ENCODE measurements around the gene PPP2R5C.

The PPP2R5C gene

DNA sequence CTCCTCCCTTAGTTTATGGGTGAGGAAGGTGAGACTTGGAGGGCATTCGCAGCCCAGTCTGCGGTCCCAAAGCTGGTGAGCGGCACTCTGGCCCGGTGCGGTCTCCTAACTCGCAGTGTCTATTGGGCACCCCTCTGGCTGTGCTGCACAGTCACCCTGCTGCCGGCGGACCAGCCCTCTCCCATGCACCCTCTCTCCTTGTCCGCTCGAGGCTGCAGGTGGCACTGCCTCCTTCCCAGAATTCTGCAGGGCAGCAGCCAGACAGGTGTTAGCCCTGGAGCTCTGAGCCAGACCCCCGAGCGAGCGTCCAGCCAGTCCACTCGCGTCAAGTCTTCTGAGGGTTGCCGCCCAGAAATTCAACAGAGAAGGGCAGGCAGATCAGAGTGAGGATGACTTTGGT lies 146.1 kb downstream of the PPP2R5C start:
- no peak overlapping the region for H3K27ac ChIP-seq (ENCODE audit: low read depth, low read length)
- no peaks in the 10 kb centered on the region for H3K9me3 ChIP-seq (ENCODE audit: low read length)
- H3K4me3 ChIP-seq (ENCODE audit: low read depth in 1 of 2, low read length in 2 of 2), result no peak overlapping the region
- no peaks in the 10 kb centered on the region for H3K4me1 ChIP-seq (ENCODE audit: insufficient read depth, low read length)
- H3K27me3 ChIP-seq (ENCODE audit: control insufficient read depth in 1 of 2, insufficient read depth in 2 of 2, low read length in 2 of 2), result no peaks in the 10 kb centered on the region
- no peak overlapping the region for H3K9ac ChIP-seq (ENCODE audit: low read length)
- H3K36me3 ChIP-seq (ENCODE audit: insufficient read depth, low read length), result peaks cover 66% of the 10 kb centered on the region

DNA sequence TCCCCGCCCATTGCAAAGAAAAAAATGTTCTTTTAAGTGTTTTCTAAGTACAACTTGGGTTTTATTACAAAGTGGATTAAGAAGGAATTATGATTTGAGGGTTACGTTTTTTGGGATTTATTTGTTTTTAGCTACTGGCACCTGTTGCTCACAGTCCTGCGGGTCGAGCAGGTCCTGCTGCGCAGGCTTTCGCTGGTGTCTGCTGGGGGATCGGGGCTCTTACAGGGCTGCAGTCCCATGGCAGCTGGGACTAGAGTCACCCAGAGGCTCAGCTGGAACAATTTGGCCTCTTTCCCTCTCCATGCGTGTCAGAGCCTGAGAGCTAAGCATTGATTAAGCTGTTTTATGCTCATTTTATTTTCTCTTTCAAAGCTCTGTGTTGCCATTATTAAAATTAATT lies 147.3 kb downstream of the PPP2R5C start:
- Histone ChIP-seq H3K27ac (ENCODE audit: low read depth, low read length) (no peak overlapping the region), H3K27me3 (ENCODE audit: control insufficient read depth in 1 of 2, insufficient read depth in 2 of 2, low read length in 2 of 2) (no peaks in the 10 kb centered on the region), H3K4me3 (ENCODE audit: low read depth in 1 of 2, low read length in 2 of 2) (no peak overlapping the region), H3K9ac (ENCODE audit: low read length) (no peak overlapping the region), H3K4me1 (ENCODE audit: insufficient read depth, low read length) (no peaks in the 10 kb centered on the region), H3K36me3 (ENCODE audit: insufficient read depth, low read length) (peaks cover 68% of the 10 kb centered on the region), H3K9me3 (ENCODE audit: low read length) (no peaks in the 10 kb centered on the region)

DNA sequence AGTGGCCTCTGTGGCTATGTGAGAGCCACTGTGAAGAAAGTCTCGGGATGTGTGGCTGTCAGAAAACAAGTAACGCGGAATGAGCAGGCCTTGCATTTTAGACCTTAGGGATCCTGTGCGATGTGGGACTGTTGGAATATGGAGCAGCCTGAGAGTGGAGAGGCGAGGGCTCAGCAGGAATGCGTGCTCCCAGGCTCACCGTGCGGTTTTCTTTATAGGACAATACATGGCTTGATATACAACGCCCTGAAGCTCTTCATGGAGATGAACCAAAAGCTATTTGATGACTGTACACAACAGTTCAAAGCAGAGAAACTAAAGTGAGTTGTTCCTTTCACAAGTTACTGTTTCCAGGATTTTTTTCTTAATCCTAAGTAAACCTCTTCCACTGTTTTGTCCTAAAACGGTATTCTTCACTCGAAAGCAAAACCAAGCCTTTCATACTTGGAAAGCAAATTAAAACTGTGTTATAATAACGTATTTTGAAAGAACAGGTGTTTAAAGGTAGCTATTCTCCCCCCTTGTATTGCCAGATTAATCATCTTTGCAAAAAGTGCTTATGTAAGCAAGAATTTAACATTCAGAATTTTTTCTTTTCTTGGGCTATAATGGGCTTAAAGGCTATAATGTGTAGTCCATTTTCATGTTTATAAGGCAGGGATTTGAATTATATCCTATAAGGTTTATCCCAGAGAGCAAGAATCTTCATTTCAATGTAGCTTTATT lies 148.0 kb downstream of the PPP2R5C start:
- no peak overlapping the region for H3K9ac ChIP-seq (ENCODE audit: low read length)
- H3K4me3 ChIP-seq (ENCODE audit: low read depth in 1 of 2, low read length in 2 of 2), result no peak overlapping the region
- peaks cover 72% of the 10 kb centered on the region for H3K36me3 ChIP-seq (ENCODE audit: insufficient read depth, low read length)
- no peaks in the 10 kb centered on the region for H3K4me1 ChIP-seq (ENCODE audit: insufficient read depth, low read length)
- no peaks in the 10 kb centered on the region for H3K9me3 ChIP-seq (ENCODE audit: low read length)
- no peaks in the 10 kb centered on the region for H3K27me3 ChIP-seq (ENCODE audit: control insufficient read depth in 1 of 2, insufficient read depth in 2 of 2, low read length in 2 of 2)
- H3K27ac ChIP-seq (ENCODE audit: low read depth, low read length), result no peak overlapping the region

DNA sequence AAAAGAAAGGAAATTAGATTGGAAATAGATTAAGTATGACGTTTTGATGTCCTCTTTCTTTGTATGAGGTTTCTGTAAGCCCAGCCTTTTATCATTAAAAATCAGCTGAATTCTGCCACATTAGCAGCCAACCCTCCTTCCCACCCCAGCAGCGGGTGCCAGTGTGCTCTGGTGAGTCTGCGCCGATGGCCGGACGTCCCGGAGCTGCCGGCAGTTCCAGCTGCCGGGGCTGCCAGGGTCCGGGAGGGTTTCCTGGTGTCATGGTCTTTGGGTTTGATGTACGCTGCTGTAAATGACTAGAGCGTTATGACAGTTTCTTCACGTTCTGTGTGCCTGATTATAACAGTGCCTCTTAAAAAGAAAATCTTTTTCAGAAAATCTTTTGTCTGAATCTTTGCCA lies 151.3 kb downstream of the PPP2R5C start:
- Histone ChIP-seq H3K27me3 (ENCODE audit: control insufficient read depth in 1 of 2, insufficient read depth in 2 of 2, low read length in 2 of 2) (no peaks in the 10 kb centered on the region), H3K4me3 (ENCODE audit: low read depth in 1 of 2, low read length in 2 of 2) (no peak overlapping the region), H3K27ac (ENCODE audit: low read depth, low read length) (no peak overlapping the region), H3K9me3 (ENCODE audit: low read length) (no peaks in the 10 kb centered on the region), H3K4me1 (ENCODE audit: insufficient read depth, low read length) (peaks cover 4% of the 10 kb centered on the region), H3K36me3 (ENCODE audit: insufficient read depth, low read length) (peaks cover 47% of the 10 kb centered on the region), H3K9ac (ENCODE audit: low read length) (no peak overlapping the region)

DNA sequence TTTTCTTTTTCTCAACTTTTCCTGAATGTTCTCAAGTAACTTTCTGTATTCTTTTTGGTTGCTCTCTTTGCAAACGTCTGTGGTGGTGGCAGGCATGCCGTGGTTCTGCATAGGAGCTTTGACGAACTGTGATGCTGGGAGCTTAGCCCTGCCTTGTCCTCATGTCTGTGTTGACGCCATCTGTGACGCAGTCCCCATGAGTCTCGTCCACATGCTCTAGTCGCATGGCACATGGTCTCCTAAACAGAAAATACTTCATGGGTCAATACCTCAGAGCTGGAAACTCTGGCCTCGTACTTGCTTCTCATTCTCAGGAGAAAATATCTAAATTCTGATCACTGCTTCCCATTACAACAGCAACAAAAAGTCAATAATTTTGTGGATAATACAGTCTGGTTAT lies 152.6 kb downstream of the PPP2R5C start:
- H3K9me3 ChIP-seq (ENCODE audit: low read length), result no peaks in the 10 kb centered on the region
- no peaks in the 10 kb centered on the region for H3K27me3 ChIP-seq (ENCODE audit: control insufficient read depth in 1 of 2, insufficient read depth in 2 of 2, low read length in 2 of 2)
- H3K36me3 ChIP-seq (ENCODE audit: insufficient read depth, low read length), result peaks cover 42% of the 10 kb centered on the region
- no peak overlapping the region for H3K4me3 ChIP-seq (ENCODE audit: low read depth in 1 of 2, low read length in 2 of 2)
- H3K27ac ChIP-seq (ENCODE audit: low read depth, low read length), result no peak overlapping the region
- H3K9ac ChIP-seq (ENCODE audit: low read length), result no peak overlapping the region
- H3K4me1 ChIP-seq (ENCODE audit: insufficient read depth, low read length), result peaks cover 4% of the 10 kb centered on the region

DNA sequence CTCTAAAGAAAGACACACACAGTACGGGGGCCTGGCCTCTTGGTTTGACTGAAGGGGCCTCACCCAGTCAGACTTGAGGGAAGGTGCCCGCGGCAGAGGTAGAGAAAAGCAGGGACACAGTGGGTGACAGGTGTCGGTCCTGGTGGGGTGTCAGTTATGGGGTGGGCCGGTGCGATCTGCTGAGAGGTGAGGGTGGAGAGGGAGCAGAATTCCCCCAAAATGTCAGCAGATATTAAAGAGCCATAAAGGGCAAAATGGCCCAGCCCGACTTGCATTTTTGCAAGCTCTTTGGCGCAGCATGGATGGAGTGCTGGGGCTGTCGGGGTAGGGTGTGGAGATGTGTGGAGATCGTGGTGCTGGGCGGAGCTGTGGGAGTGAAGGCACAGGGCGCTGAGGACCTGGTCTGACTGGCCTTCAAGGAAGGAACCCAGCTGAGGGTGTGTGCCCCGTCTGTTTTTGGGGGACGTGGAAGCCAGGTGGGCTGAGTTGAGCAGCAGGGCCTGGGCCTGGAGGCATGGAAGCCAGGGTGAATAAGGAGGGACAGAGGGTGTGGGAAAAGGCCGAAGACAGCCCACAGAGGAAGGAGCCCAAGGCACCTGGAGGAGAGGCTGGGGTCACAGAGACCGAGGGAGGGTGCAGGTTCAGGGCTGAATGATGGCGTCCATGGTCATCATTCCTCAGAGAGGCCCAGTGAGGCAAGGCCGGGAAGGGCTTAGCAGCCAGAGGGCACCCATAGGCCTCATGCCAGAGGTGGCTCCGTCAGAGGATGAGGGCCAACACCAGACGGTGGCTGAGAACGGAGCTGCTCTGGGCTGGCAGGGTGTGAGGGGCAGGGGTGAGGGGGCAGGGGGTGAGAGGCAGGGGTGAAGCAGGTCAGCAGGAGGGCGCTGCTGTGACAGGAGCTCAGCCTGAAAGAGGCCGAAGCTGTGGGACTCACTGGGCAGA lies 154.6 kb downstream of the PPP2R5C start:
- H3K9ac ChIP-seq (ENCODE audit: low read length), result no peak overlapping the region
- H3K27ac ChIP-seq (ENCODE audit: low read depth, low read length), result no peak overlapping the region
- peaks cover 36% of the 10 kb centered on the region for H3K36me3 ChIP-seq (ENCODE audit: insufficient read depth, low read length)

DNA sequence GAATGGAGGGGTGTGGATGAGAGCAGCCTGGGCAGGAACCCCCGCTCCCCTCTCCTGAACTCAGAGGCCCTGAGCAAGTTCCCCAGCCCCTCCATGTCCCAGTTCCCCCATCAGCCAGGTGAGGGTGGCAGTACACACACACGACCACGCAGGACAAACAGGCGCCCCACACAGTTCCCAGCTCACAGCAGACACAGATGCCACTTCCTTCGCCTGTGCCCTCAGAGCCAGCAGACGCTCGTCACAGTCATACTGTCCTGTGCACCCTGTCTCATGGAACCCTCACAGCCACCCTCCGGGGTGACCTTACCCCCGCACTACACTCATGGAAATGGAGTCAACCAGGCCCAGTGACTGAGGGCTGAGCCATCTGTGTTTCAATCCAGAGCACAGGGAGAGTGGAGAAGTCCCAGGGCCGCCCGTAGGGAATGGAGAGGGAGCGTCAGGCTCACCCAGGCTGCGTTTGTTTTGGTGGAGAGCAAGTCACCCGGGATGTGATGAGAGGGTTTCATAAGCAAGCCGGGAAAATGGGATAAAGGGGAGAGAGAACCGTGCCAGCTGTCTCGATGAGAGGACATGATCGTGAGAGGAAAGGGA lies 155.4 kb downstream of the PPP2R5C start:
- H3K36me3 ChIP-seq (ENCODE audit: insufficient read depth, low read length), result peaks cover 36% of the 10 kb centered on the region
- H3K9ac ChIP-seq (ENCODE audit: low read length), result no peak overlapping the region
- no peak overlapping the region for H3K27ac ChIP-seq (ENCODE audit: low read depth, low read length)
- H3K27me3 ChIP-seq (ENCODE audit: control insufficient read depth in 1 of 2, insufficient read depth in 2 of 2, low read length in 2 of 2), result no peaks in the 10 kb centered on the region
- no peaks in the 10 kb centered on the region for H3K9me3 ChIP-seq (ENCODE audit: low read length)
- no peak overlapping the region for H3K4me3 ChIP-seq (ENCODE audit: low read depth in 1 of 2, low read length in 2 of 2)
- peaks cover 4% of the 10 kb centered on the region for H3K4me1 ChIP-seq (ENCODE audit: insufficient read depth, low read length)

More for the DNA sequence above, 154.6 kb downstream of the PPP2R5C start:
- Histone ChIP-seq H3K4me3 (ENCODE audit: low read depth in 1 of 2, low read length in 2 of 2) (no peak overlapping the region), H3K27me3 (ENCODE audit: control insufficient read depth in 1 of 2, insufficient read depth in 2 of 2, low read length in 2 of 2) (no peaks in the 10 kb centered on the region), H3K9me3 (ENCODE audit: low read length) (no peaks in the 10 kb centered on the region), H3K4me1 (ENCODE audit: insufficient read depth, low read length) (peaks cover 4% of the 10 kb centered on the region)

DNA sequence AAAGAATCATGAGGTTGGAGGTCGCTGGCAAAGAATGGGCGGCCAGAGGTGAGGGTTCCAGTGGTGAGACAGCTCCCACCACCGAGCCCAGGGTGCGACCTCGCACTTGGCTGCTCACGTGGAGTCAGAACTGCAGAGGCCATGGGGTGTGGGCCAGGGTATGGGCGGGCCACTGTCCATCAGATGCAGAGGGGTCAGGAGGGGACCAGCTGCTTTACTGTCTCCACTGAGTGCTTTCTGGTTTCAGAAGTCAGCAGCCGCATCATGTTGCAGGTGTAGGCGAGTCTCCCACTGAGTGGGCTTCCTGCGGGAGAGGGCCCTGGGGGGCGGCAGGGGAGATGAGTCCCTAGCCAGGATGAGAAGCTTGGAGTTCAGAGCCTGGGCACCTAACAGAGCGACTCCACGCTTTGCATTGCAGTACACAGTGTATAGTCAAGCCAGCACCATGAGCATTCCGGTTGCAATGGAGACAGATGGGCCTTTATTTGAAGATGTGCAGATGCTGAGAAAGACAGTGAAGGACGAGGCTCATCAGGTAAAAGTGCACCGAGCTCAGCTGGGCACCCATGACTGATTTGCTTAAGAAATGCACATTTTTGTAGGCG lies 156.0 kb downstream of the PPP2R5C start:
- Histone ChIP-seq H3K36me3 (ENCODE audit: insufficient read depth, low read length) (peaks cover 32% of the 10 kb centered on the region), H3K27me3 (ENCODE audit: control insufficient read depth in 1 of 2, insufficient read depth in 2 of 2, low read length in 2 of 2) (no peaks in the 10 kb centered on the region), H3K9me3 (ENCODE audit: low read length) (no peaks in the 10 kb centered on the region), H3K4me1 (ENCODE audit: insufficient read depth, low read length) (peaks cover 4% of the 10 kb centered on the region), H3K27ac (ENCODE audit: low read depth, low read length) (no peak overlapping the region), H3K4me3 (ENCODE audit: low read depth in 1 of 2, low read length in 2 of 2) (no peak overlapping the region), H3K9ac (ENCODE audit: low read length) (no peak overlapping the region)

DNA sequence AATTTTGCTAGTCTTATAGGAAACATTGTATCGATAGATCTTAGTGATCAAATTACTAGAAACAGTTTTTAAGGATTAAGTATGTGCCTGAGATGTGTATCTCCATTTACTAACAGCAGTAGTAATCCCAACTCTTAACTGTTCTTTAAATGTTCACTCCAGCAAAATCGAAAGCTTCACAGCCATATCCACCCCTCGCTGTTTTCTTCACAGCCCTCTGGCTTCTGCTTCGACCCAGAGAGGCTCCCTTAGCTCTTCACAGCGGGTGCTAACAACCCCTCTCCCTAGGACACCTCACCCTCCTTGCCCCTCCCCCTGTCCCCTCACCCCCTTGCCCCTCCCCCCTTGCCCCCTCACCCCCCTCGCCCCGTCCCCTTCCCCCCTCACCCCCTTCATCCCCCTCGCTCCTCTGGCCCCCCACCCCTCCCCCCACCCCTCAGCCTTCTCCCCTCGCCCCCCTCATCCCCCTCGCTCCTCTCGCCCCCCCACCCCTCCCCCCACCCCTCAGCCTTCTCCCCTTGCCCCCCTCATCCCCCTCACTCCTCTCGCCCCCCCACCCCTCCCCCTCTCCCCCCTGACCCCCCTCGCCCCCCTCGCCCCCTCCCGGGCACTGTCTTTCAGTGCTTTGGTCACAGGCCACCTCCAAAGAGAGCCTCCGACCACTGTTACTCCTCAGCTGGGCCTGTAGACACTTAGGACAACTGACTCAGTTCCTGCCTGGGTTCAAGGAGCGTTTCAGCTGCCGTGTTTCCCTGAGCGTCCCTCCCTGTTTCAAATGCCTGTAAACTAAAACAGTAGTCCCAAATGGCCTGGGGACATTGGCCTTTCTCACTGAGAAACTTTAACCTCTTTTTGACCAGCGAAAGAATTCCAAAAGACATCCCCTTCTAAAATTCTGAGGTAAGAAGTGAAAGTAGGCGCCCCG lies 156.8 kb downstream of the PPP2R5C start:
- Histone ChIP-seq H3K27me3 (ENCODE audit: control insufficient read depth in 1 of 2, insufficient read depth in 2 of 2, low read length in 2 of 2) (no peaks in the 10 kb centered on the region), H3K4me3 (ENCODE audit: low read depth in 1 of 2, low read length in 2 of 2) (no peak overlapping the region), H3K36me3 (ENCODE audit: insufficient read depth, low read length) (peaks cover 27% of the 10 kb centered on the region), H3K4me1 (ENCODE audit: insufficient read depth, low read length) (peaks cover 4% of the 10 kb centered on the region), H3K9ac (ENCODE audit: low read length) (no peak overlapping the region), H3K27ac (ENCODE audit: low read depth, low read length) (no peak overlapping the region), H3K9me3 (ENCODE audit: low read length) (no peaks in the 10 kb centered on the region)

DNA sequence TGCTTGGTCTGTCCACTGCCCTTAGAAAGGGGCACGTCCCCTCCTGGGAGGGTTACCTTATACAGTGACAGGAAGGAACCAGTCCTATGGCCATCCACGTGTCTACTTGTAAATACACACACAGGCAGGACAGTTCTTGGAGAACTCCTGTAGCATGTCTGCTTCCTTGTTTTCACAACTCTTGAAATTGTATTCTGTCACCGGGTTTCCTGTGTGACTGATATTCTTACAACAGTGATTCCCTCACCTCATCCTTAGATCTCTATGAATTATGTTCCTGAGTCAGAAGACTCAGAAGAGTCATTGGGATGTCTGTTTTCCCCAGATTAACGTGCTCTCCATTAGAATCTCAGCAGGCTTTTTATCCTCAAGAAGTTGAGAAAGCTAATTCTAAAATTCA lies 158.8 kb downstream of the PPP2R5C start:
- H3K36me3 ChIP-seq (ENCODE audit: insufficient read depth, low read length), result peaks cover 14% of the 10 kb centered on the region
- no peak overlapping the region for H3K4me3 ChIP-seq (ENCODE audit: low read depth in 1 of 2, low read length in 2 of 2)
- H3K4me1 ChIP-seq (ENCODE audit: insufficient read depth, low read length), result peaks cover 4% of the 10 kb centered on the region
- H3K9me3 ChIP-seq (ENCODE audit: low read length), result no peaks in the 10 kb centered on the region
- H3K27ac ChIP-seq (ENCODE audit: low read depth, low read length), result no peak overlapping the region
- H3K27me3 ChIP-seq (ENCODE audit: control insufficient read depth in 1 of 2, insufficient read depth in 2 of 2, low read length in 2 of 2), result no peaks in the 10 kb centered on the region
- no peak overlapping the region for H3K9ac ChIP-seq (ENCODE audit: low read length)

Data from muscle layer of colon (tissue), 2 donors.